ENCODE measurements around the gene PTPRK. TPM values are rescaled to one million over a fixed set of nuclear protein-coding genes. Genes with fewer than 3 reads are reported as not detected.

Gene PTPRK
- total RNA-seq, 2 donors from 2014 or later, result 0.77 to 0.78 TPM

DNA sequence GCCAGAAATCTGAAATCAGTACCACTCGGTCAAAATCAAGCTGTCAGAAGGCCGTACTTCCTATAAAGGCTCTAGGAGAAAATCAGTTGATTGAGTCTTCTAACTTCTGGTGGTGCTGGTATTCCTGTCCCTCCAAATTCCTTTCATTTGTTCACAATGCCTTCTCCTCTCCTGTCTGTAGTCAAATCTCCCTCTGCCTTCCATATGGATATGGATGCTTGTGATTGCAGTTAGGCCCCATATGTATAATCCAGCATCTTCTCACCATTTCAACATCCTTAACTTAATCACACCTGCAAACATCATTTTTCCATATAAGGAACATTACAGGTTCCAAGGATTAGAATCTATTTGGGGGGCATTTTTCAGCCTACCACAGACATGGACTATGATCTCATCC, 331.7 kb downstream of the PTPRK start:
- Mint-ChIP-seq H3K4me3 (no peak overlapping the region), H3K4me1 (peaks cover 2% of the 10 kb centered on the region), H3K36me3 (ENCODE audit: low read depth) (no peaks in the 10 kb centered on the region), H3K27me3 (no peaks in the 10 kb centered on the region), H3K27ac (no peak overlapping the region)
- no peaks in the 10 kb centered on the region for H3K9me3 ChIP-seq (ENCODE audit: control insufficient read depth, low read length, poor library complexity, severe bottlenecking)
- DNase-seq (no peak), ATAC-seq (no peak)

DNA sequence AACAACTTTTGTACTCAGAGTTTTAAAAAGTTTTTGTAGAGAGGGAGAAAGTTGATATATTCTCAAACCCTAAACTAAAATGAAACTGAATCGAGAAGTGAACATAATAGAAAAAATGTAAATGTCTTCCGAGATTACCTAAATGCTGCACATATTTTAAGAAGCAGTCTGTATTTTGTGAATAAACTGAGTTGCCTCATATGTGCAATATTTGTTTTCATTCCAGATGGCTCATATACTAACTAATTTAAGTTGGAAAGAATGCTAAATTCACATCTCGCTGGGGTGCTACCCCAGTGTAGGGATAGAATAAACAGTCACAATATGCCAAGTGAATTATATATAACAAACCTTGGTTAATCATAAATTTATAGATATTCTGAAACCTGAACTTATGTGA, 333.7 kb downstream of the PTPRK start:
- no peak for DNase-seq
- Mint-ChIP-seq H3K27me3 (no peaks in the 10 kb centered on the region), H3K4me3 (no peak overlapping the region), H3K4me1 (peaks cover 2% of the 10 kb centered on the region), H3K36me3 (ENCODE audit: low read depth) (no peaks in the 10 kb centered on the region), H3K27ac (no peak overlapping the region)
- no peak for ATAC-seq
- no peaks in the 10 kb centered on the region for H3K9me3 ChIP-seq (ENCODE audit: control insufficient read depth, low read length, poor library complexity, severe bottlenecking)

DNA sequence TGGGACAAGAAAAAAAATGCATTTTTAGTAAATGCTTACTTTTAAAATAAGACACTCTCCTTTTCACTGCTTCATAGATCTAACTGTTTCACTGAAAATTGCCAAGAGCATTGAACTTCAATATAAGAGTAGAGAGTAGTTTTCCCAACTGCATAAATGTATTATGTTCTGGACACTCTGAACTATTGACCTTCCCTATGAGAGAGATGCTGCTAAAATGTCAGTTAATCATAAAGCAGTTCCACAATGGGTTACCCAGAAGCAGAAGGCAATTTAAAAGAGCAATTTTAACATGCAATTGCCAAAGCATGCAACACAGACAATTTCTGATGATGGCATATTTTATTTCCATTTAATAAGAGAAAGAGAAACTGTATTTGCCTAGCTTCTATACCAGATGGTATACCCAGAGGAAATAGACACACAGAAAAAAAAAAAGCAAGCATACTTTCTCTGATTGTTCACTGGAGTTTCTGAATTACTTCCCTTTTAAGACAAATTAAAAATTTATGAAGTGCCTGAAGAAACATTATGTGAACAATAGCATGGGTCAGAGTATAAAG, 340.4 kb downstream of the PTPRK start:
- no peak for DNase-seq
- no peak for ATAC-seq
- Mint-ChIP-seq H3K27me3 (no peaks in the 10 kb centered on the region), H3K4me3 (no peak overlapping the region), H3K4me1 (peaks cover 3% of the 10 kb centered on the region), H3K36me3 (ENCODE audit: low read depth) (no peaks in the 10 kb centered on the region), H3K27ac (no peak overlapping the region)
- H3K9me3 ChIP-seq (ENCODE audit: control insufficient read depth, low read length, poor library complexity, severe bottlenecking), result no peaks in the 10 kb centered on the region

DNA sequence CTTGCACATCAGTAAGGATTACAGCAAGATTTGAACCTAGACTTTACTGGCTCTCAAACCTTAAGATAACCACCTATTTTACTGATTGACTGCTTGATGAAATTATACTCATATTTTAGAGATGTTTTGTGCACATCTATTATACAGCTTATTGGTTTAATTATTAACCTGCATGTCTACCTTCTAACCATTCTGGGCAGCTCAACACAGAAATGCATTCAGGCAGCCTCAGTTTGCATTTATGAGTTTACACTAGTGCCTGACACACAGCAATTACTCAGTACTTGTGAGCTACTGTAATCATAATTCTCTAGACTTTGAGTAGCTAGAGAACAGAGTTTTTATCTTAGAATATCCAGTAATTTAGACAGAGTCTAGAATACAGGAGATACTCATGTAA, 345.7 kb downstream of the PTPRK start:
- no peak overlapping the region for H3K4me3 Mint-ChIP-seq
- no peak overlapping the region for H3K27ac Mint-ChIP-seq
- no peaks in the 10 kb centered on the region for H3K36me3 Mint-ChIP-seq (ENCODE audit: low read depth)
- no peaks in the 10 kb centered on the region for H3K27me3 Mint-ChIP-seq
- DNase-seq (no peak), ATAC-seq (no peak)
- H3K9me3 ChIP-seq (ENCODE audit: control insufficient read depth, low read length, poor library complexity, severe bottlenecking), result no peaks in the 10 kb centered on the region
- H3K4me1 Mint-ChIP-seq, result peaks cover 6% of the 10 kb centered on the region

DNA sequence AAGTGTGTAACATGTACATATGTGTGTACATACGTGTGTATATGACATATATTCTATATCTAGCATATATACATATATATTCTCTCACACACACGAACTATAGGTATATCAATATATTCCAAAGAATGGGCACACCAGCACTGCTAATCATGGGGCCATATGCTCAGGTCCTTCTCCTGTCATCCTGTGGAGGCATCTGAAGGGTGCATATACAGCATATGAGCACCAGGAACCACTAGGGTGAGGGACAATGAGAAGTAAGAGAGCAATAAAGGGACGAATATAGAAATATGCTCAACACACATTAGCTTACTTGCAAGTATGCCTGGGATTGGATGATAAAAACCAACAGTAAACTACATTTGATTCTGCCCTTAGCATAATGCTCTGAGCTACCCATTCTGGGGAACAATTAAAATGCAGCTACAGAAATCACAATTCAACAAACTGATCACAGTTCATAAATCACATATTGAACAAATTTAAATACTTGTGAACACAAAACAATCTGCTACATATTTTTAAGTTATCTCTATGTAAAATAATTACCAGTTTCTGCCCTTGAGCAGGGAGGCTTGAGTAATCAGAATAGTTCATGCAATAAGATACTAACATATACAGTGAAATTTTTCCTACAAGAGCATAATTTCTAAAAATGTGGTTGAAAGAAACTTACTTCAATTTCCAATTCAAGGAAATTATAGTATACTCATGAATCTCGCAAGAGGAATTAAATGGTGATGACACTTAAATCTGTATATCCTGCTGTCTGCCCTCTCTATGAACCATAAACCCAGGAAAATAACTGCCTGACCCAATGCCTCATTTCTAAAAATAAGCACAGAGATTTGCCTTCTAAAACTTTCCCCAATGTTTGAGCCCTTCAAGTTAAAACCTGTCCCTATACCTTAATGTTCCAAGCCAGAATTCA, 347.4 kb downstream of the PTPRK start:
- H3K9me3 ChIP-seq (ENCODE audit: control insufficient read depth, low read length, poor library complexity, severe bottlenecking), result no peaks in the 10 kb centered on the region
- H3K4me1 Mint-ChIP-seq, result peaks cover 6% of the 10 kb centered on the region
- H3K27ac Mint-ChIP-seq, result no peak overlapping the region
- no peak for DNase-seq
- H3K4me3 Mint-ChIP-seq, result no peak overlapping the region
- no peak for ATAC-seq
- H3K27me3 Mint-ChIP-seq, result no peaks in the 10 kb centered on the region
- no peaks in the 10 kb centered on the region for H3K36me3 Mint-ChIP-seq (ENCODE audit: low read depth)

DNA sequence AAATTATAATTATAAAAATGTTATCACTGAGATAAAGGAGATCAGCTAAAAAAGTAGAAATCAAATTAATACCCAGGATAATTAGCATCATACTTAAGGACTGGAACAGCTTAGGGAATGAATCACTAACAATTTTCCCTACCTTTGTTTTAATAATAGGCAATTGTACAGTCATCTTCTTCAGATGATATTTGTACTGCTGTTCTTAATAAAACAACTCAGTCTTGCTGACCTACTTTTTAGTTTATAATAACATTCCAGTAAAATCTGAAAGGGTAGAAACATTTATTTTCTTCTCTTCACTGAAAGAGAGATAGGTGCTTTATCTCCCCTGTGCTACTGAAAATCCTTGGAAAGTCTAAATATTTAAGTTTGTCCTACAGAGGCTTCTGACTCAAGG, 348.3 kb downstream of the PTPRK start:
- no peak for ATAC-seq
- H3K9me3 ChIP-seq (ENCODE audit: control insufficient read depth, low read length, poor library complexity, severe bottlenecking), result no peaks in the 10 kb centered on the region
- Mint-ChIP-seq H3K4me3 (no peak overlapping the region), H3K27ac (no peak overlapping the region), H3K27me3 (no peaks in the 10 kb centered on the region), H3K36me3 (ENCODE audit: low read depth) (no peaks in the 10 kb centered on the region), H3K4me1 (peaks cover 6% of the 10 kb centered on the region)
- DNase-seq, result no peak

DNA sequence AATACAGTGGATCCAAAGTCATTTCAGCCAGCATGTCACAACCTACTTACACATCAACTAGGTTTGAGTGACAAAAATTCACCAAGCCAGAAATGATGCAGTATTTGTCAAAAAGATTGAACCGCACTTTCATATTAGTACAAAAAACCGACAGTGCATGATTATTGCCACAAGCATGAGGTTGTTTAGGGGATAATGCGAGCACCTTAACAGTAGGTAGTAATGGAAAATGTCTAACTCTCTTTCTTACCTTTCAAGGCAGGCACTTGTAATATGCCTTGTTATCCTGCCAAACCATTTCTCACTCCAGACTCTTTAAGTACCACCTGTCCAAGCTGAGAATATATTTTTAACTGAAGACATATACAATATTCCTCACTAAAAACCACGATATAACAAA, 349.2 kb downstream of the PTPRK start:
- no peak for DNase-seq
- Mint-ChIP-seq H3K4me1 (peaks cover 6% of the 10 kb centered on the region), H3K4me3 (no peak overlapping the region), H3K27me3 (no peaks in the 10 kb centered on the region), H3K27ac (no peak overlapping the region), H3K36me3 (ENCODE audit: low read depth) (no peaks in the 10 kb centered on the region)
- ATAC-seq, result no peak
- no peaks in the 10 kb centered on the region for H3K9me3 ChIP-seq (ENCODE audit: control insufficient read depth, low read length, poor library complexity, severe bottlenecking)

- Mint-ChIP-seq H3K4me3 (no peak overlapping the region), H3K27ac (no peak overlapping the region), H3K36me3 (ENCODE audit: low read depth) (no peaks in the 10 kb centered on the region), H3K4me1 (peaks cover 6% of the 10 kb centered on the region), H3K27me3 (no peaks in the 10 kb centered on the region)
- no peaks in the 10 kb centered on the region for H3K9me3 ChIP-seq (ENCODE audit: control insufficient read depth, low read length, poor library complexity, severe bottlenecking)
- DNase-seq, result no peak
- ATAC-seq, result no peak
Observed at GRCh38 chr6:128168244-128168643, 352.2 kb downstream of the PTPRK start.

DNA sequence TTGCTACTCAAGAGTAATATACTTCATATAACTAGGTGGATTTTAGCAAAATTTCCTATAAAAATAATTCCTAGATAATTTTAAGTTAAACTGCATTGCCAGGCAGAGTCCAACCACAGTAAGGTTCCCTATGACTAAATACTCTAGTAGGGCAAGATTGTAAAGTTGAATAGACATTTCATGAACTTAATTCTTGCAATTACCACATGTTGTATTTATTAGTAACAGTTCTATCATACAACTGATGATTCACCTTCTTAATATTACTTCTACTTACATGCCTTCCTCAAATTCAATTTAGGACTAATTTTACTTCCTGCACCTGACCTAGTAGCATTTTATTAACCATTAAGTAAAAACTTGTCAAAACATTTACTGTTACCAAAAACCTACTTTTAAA, 352.8 kb downstream of the PTPRK start:
- DNase-seq (no peak), ATAC-seq (no peak)
- no peaks in the 10 kb centered on the region for H3K36me3 Mint-ChIP-seq (ENCODE audit: low read depth)
- no peaks in the 10 kb centered on the region for H3K9me3 ChIP-seq (ENCODE audit: control insufficient read depth, low read length, poor library complexity, severe bottlenecking)
- H3K27ac Mint-ChIP-seq, result no peak overlapping the region
- H3K4me3 Mint-ChIP-seq, result no peak overlapping the region
- H3K4me1 Mint-ChIP-seq, result peaks cover 6% of the 10 kb centered on the region
- H3K27me3 Mint-ChIP-seq, result no peaks in the 10 kb centered on the region

GRCh38 chr6:128164254-128164653, 356.1 kb downstream of the PTPRK start:
- H3K36me3 Mint-ChIP-seq (ENCODE audit: low read depth), result no peaks in the 10 kb centered on the region
- ATAC-seq, result no peak
- no peaks in the 10 kb centered on the region for H3K4me1 Mint-ChIP-seq
- no peak for DNase-seq
- H3K27ac Mint-ChIP-seq, result no peak overlapping the region
- H3K9me3 ChIP-seq (ENCODE audit: control insufficient read depth, low read length, poor library complexity, severe bottlenecking), result no peaks in the 10 kb centered on the region
- no peaks in the 10 kb centered on the region for H3K27me3 Mint-ChIP-seq
- no peak overlapping the region for H3K4me3 Mint-ChIP-seq

DNA sequence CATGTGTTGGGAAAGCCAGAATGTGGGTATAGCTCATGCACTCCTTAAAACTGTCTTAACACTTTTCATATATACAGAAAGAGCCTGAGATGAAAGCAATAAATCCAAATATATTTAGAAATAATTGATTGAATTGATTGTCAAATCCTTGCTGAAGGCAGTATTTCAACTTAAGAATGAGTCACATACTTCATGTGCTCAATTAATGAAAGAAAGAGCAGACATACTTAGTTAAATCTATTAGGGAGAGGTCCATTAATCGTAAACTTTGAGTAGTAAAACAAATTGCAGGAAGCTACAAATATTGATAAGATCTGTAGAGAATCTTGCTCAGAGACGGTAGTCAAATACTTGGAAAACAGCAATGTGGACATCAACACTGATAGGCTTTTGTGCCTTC, 358.0 kb downstream of the PTPRK start:
- no peaks in the 10 kb centered on the region for H3K27me3 Mint-ChIP-seq
- no peak overlapping the region for H3K27ac Mint-ChIP-seq
- H3K4me3 Mint-ChIP-seq, result no peak overlapping the region
- H3K4me1 Mint-ChIP-seq, result no peaks in the 10 kb centered on the region
- no peaks in the 10 kb centered on the region for H3K9me3 ChIP-seq (ENCODE audit: control insufficient read depth, low read length, poor library complexity, severe bottlenecking)
- no peaks in the 10 kb centered on the region for H3K36me3 Mint-ChIP-seq (ENCODE audit: low read depth)
- DNase-seq (no peak), ATAC-seq (no peak)

DNA sequence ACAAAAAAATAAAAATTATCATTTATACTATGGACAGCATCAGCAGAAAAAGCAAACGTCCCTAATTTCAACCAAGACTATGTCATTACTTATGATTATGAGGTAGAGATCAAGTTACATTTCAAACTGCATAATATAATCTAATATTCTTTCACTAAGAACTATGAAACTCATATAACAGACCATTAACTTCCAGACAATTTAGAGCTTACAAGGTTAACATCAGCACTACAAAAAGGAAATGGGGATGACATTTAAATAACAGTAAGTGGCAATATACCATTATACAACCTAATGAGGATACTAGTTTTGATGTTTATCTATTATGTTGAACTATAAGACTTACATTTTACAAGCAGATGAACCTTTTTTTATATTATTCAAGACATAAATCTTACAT, 358.6 kb downstream of the PTPRK start:
- no peak for ATAC-seq
- H3K27me3 Mint-ChIP-seq, result no peaks in the 10 kb centered on the region
- H3K36me3 Mint-ChIP-seq (ENCODE audit: low read depth), result no peaks in the 10 kb centered on the region
- no peak overlapping the region for H3K27ac Mint-ChIP-seq
- no peak for DNase-seq
- H3K4me3 Mint-ChIP-seq, result no peak overlapping the region
- no peaks in the 10 kb centered on the region for H3K9me3 ChIP-seq (ENCODE audit: control insufficient read depth, low read length, poor library complexity, severe bottlenecking)
- no peaks in the 10 kb centered on the region for H3K4me1 Mint-ChIP-seq

- H3K4me1 Mint-ChIP-seq, result peaks cover 2% of the 10 kb centered on the region
- no peaks in the 10 kb centered on the region for H3K36me3 Mint-ChIP-seq (ENCODE audit: low read depth)
- DNase-seq (no peak), ATAC-seq (no peak)
- no peak overlapping the region for H3K27ac Mint-ChIP-seq
- H3K27me3 Mint-ChIP-seq, result no peaks in the 10 kb centered on the region
- no peaks in the 10 kb centered on the region for H3K9me3 ChIP-seq (ENCODE audit: control insufficient read depth, low read length, poor library complexity, severe bottlenecking)
- no peak overlapping the region for H3K4me3 Mint-ChIP-seq
Observed at GRCh38 chr6:128161263-128161662, 359.1 kb downstream of the PTPRK start.

- Mint-ChIP-seq H3K4me3 (no peak overlapping the region), H3K27ac (no peak overlapping the region), H3K36me3 (ENCODE audit: low read depth) (no peaks in the 10 kb centered on the region), H3K4me1 (peaks cover 2% of the 10 kb centered on the region), H3K27me3 (no peaks in the 10 kb centered on the region)
- ATAC-seq (no peak), DNase-seq (no peak)
- H3K9me3 ChIP-seq (ENCODE audit: control insufficient read depth, low read length, poor library complexity, severe bottlenecking), result no peaks in the 10 kb centered on the region
Observed at GRCh38 chr6:128158496-128158895, 361.9 kb downstream of the PTPRK start.

Measured in T-helper 17 cell (primary cell).